K562 (cell line): Measurements from ENCODE around the gene FARP1.

Experiments
- CCNT2 ChIP-seq: IDR thresholded peaks from 2 replicates; pipeline ENCODE4 v1.6.1; 2011; ENCODE audit warnings: borderline replicate concordance, low read depth, mild to moderate bottlenecking, moderate library complexity, mixed read lengths, low read length; ENCODE audit not compliant: insufficient read length; ENCODE audit errors: extremely low read depth
- FOSL1 ChIP-seq: fragments of 200-800 bp; sonication (Bioruptor generic); conservative IDR thresholded peaks from 2 replicates; pipeline ENCODE4 v1.6.1; 2016; ENCODE audit warnings: missing genetic modification characterization, missing compliant biosample characterization
- POLR2A ChIP-seq: fragments of 450-650 bp; conservative IDR thresholded peaks from 2 replicates; pipeline ENCODE4 v1.6.1; 2016
- POLR2AphosphoS5 ChIP-seq: IDR thresholded peaks from 2 replicates; pipeline ENCODE4 v1.6.1; 2011; ENCODE audit warnings: mild to moderate bottlenecking, low read depth, low read length, moderate library complexity; ENCODE audit not compliant: control insufficient read depth, insufficient read depth
- SIN3A ChIP-seq, 2 experiments: fragments of 150-350 bp in 1 of 2; IDR thresholded peaks; 2 replicates each; pipeline ENCODE4 v1.6.1; 2011 to 2016; ENCODE audit warnings: borderline replicate concordance in 2 of 2, low read depth in 2 of 2, low read length in 2 of 2, mild to moderate bottlenecking in 2 of 2, moderate library complexity in 2 of 2; ENCODE audit not compliant: control insufficient read depth in 1 of 2
- STAG1 ChIP-seq: sonication (generic); formaldehyde crosslinking; IDR thresholded peaks from 2 replicates; pipeline ENCODE4 v1.5.0; 2020; ENCODE audit warnings: missing genetic modification reagents, borderline replicate concordance
- TCF7 ChIP-seq: sonication (generic); IDR thresholded peaks from 2 replicates; pipeline ENCODE4 v1.6.1; 2016; ENCODE audit warnings: antibody characterized with exemption, borderline replicate concordance
- ZFP36 ChIP-seq: fragments of 150-350 bp; IDR thresholded peaks from 2 replicates; pipeline ENCODE4 v1.6.1; 2018; ENCODE audit warnings: low read length, low read depth; ENCODE audit not compliant: partially characterized antibody
- ZNF23 ChIP-seq: fragments of 250-450 bp; sonication (Bioruptor Pico); IDR thresholded peaks from 2 replicates; pipeline ENCODE4 v1.4.0; 2020; ENCODE audit warnings: mild to moderate bottlenecking
- ZNF282 ChIP-seq: sonication (generic); formaldehyde crosslinking; IDR thresholded peaks from 2 replicates; pipeline ENCODE4 v1.8.1; 2023; ENCODE audit warnings: missing genetic modification reagents
- ZNF717 ChIP-seq: fragments of 250-450 bp; sonication (Bioruptor Pico); IDR thresholded peaks from 2 replicates; pipeline ENCODE4 v1.5.0; 2021
- TF ChIP-seq, protein P1 (sequence below): fragments of 250-450 bp; sonication (Bioruptor Pico); IDR thresholded peaks from 2 replicates; pipeline ENCODE4 v1.5.0; 2022; ENCODE audit warnings: mild to moderate bottlenecking

DNA sequence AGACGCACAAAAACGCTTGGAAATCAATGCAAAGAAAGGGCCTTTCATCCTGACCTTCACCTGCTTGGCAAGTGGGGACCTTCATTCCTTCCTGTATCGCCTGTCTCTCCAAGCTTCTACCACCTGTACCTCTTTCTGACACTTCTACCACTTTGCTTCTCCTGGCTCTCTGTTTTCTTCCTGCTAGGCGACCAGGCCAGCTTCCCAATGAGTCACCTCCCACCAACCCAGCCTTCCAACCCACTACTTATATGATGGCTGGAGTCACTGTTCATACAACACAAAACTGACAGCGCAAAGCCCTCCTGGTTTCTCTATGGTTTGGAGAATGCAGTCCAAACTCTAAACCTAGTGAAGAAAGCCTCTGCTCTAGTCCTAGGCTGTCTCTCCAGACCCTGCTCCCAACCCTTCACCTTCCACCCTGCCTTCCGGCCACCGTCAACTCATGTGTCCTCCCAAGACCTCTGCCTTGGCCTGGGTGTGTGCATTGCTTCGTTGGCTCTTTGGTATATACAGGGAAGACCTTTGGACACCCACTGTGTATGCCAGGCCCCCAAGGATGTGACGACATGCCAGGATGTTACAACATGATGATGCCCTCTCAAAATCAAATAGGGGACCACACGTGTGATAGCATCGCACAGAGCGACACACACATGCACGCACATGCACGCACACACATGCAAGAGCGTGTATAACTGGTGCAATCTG, 285.5 kb downstream of the FARP1 start:
- no peak for TF ChIP-seq ZFP36
- TF ChIP-seq POLR2AphosphoS5, result no peak
- TF ChIP-seq POLR2A, result no peak
- no peak for TF ChIP-seq FOSL1 (tag)
- TF ChIP-seq ZNF282 (CRISPR knock-in tag), result no peak
- TF ChIP-seq ZNF23 (CRISPR knock-in tag), result no peak
- TF ChIP-seq ZNF717 (CRISPR knock-in tag), result no peak
- TF ChIP-seq TCF7, result no peak
- TF ChIP-seq CCNT2, result no peak
- TF ChIP-seq SIN3A (IDR thresholded peaks at IDR 0.05; ENCODE audit: borderline replicate concordance in 2 of 2, control insufficient read depth in 1 of 2, low read depth in 2 of 2, low read length in 2 of 2), result no peak
- TF ChIP-seq STAG1 (CRISPR knock-in tag), result no peak
- TF ChIP-seq, protein P1, sequence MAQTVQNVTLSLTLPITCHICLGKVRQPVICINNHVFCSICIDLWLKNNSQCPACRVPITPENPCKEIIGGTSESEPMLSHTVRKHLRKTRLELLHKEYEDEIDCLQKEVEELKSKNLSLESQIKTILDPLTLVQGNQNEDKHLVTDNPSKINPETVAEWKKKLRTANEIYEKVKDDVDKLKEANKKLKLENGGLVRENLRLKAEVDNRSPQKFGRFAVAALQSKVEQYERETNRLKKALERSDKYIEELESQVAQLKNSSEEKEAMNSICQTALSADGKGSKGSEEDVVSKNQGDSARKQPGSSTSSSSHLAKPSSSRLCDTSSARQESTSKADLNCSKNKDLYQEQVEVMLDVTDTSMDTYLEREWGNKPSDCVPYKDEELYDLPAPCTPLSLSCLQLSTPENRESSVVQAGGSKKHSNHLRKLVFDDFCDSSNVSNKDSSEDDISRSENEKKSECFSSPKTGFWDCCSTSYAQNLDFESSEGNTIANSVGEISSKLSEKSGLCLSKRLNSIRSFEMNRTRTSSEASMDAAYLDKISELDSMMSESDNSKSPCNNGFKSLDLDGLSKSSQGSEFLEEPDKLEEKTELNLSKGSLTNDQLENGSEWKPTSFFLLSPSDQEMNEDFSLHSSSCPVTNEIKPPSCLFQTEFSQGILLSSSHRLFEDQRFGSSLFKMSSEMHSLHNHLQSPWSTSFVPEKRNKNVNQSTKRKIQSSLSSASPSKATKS (CRISPR knock-in tag), result no peak
